Measurements from ENCODE around the gene SPHK1.
A peak's percentile ranks its signal among the peaks of the same experiment; 100 is the strongest.

Gene SPHK1

GRCh38 chr17:76408037-76408849 is 23.8 kb downstream of the SPHK1 start:
- DNase-seq: peak; percentile 8

- DNase-seq: no peak
Measured at GRCh38 chr17:76410328-76410965, 26.0 kb downstream of the SPHK1 start.

- DNase-seq: no peak
Measured at GRCh38 chr17:76411247-76411646, 26.8 kb downstream of the SPHK1 start.

GRCh38 chr17:76414334-76415295 is 30.2 kb downstream of the SPHK1 start:
- DNase-seq: peak; percentile 11

GRCh38 chr17:76415786-76416185 is 31.4 kb downstream of the SPHK1 start:
- no peak for DNase-seq

GRCh38 chr17:76416457-76416856 is 32.0 kb downstream of the SPHK1 start:
- DNase-seq: no peak

GRCh38 chr17:76416899-76417298 is 32.5 kb downstream of the SPHK1 start:
- no peak for DNase-seq

GRCh38 chr17:76417499-76418143 is 33.2 kb downstream of the SPHK1 start:
- DNase-seq: peak; percentile 38

- DNase-seq: no peak
Measured at GRCh38 chr17:76419576-76420260, 35.3 kb downstream of the SPHK1 start.

GRCh38 chr17:76420356-76421043 is 36.1 kb downstream of the SPHK1 start:
- DNase-seq: no peak

GRCh38 chr17:76421044-76421407 is 36.6 kb downstream of the SPHK1 start:
- no peak for DNase-seq

- DNase-seq: no peak
Measured at GRCh38 chr17:76422406-76422805, 38.0 kb downstream of the SPHK1 start.

- DNase-seq: no peak
Measured at GRCh38 chr17:76422860-76423259, 38.5 kb downstream of the SPHK1 start.

GRCh38 chr17:76426853-76427252 is 42.4 kb downstream of the SPHK1 start:
- DNase-seq: no peak

GRCh38 chr17:76427501-76428231 is 43.3 kb downstream of the SPHK1 start:
- no peak for DNase-seq

- DNase-seq: no peak
Measured at GRCh38 chr17:76428511-76428910, 44.1 kb downstream of the SPHK1 start.

GRCh38 chr17:76431509-76431908 is 47.1 kb downstream of the SPHK1 start:
- no peak for DNase-seq

- DNase-seq: no peak
Measured at GRCh38 chr17:76432004-76432403, 47.6 kb downstream of the SPHK1 start.

GRCh38 chr17:76432712-76433336 is 48.4 kb downstream of the SPHK1 start:
- DNase-seq: no peak

- no peak for DNase-seq
Measured at GRCh38 chr17:76433693-76434092, 49.3 kb downstream of the SPHK1 start.

All from NCI-H2029 treated with DMSO at 0.1 percent for 48 hours (cell line).